HEK293T (cell line): ENCODE results near the gene CCL3.
"Not testable (repeated sequence)": the region's sequence is repeated elsewhere in the genome, so short reads cannot be mapped to it uniquely, and the experiment has no call there.

Experiments used
- CTCF ChIA-PET: fragments of 350-600 bp; formaldehyde crosslinking; extraction: SDS; loops from one replicate; lab custom pipeline; 2021; ENCODE audit warnings: antibody characterized with exemption, inconsistent platforms; lab: Yijun Ruan, JAX
- POLR2A ChIA-PET: fragments of 350-600 bp; formaldehyde crosslinking; extraction: SDS; loops from one replicate; lab custom pipeline; 2020; ENCODE audit warnings: antibody characterized with exemption, inconsistent platforms; lab: Yijun Ruan, JAX
- DNase-seq: peaks from one replicate; pipeline ENCODE4 v3.0.0; 2012; ENCODE audit warnings: mixed read lengths; ENCODE audit errors: extremely low spot score
- ARNT ChIP-seq: fragments of 450-650 bp; IDR thresholded peaks from 2 replicates; pipeline ENCODE4 v1.6.1; 2017; ENCODE audit warnings: mild to moderate bottlenecking
- BHLHE40 ChIP-seq: fragments of 450-650 bp; IDR thresholded peaks from 2 replicates; pipeline ENCODE4 v1.6.1; 2016; ENCODE audit warnings: mild to moderate bottlenecking, moderate library complexity, borderline replicate concordance
- CTBP1 ChIP-seq: fragments of 450-650 bp; IDR thresholded peaks from 2 replicates; pipeline ENCODE4 v1.6.1; 2016; ENCODE audit warnings: borderline replicate concordance
- ELF4 ChIP-seq: fragments of 450-650 bp; IDR thresholded peaks from 2 replicates; pipeline ENCODE4 v1.6.1; 2017; ENCODE audit warnings: antibody characterized with exemption
- FOXA1 ChIP-seq: fragments of 450-650 bp; IDR thresholded peaks from 2 replicates; pipeline ENCODE4 v1.6.1; 2016; ENCODE audit warnings: mild to moderate bottlenecking
- FOXK2 ChIP-seq: fragments of 450-650 bp; IDR thresholded peaks from 2 replicates; pipeline ENCODE4 v1.6.1; 2016; ENCODE audit warnings: mild to moderate bottlenecking
- FOXM1 ChIP-seq: fragments of 450-650 bp; IDR thresholded peaks from 2 replicates; pipeline ENCODE4 v1.6.1; 2017; ENCODE audit warnings: mild to moderate bottlenecking, borderline replicate concordance
- HDGF ChIP-seq: fragments of 450-650 bp; IDR thresholded peaks from 2 replicates; pipeline ENCODE4 v1.6.1; 2017; ENCODE audit warnings: antibody characterized with exemption, borderline replicate concordance
- L3MBTL2 ChIP-seq: fragments of 450-650 bp; conservative IDR thresholded peaks from 2 replicates; pipeline ENCODE4 v1.6.1; 2016; ENCODE audit warnings: mild to moderate bottlenecking
- LEF1 ChIP-seq: fragments of 450-650 bp; IDR thresholded peaks from 2 replicates; pipeline ENCODE4 v1.6.1; 2017; ENCODE audit warnings: mild to moderate bottlenecking, borderline replicate concordance
- NFRKB ChIP-seq: fragments of 450-650 bp; IDR thresholded peaks from 2 replicates; pipeline ENCODE4 v1.6.1; 2016; ENCODE audit warnings: mild to moderate bottlenecking, moderate library complexity
- SP1 ChIP-seq: fragments of 450-650 bp; IDR thresholded peaks from 2 replicates; pipeline ENCODE4 v1.6.1; 2017
- SUZ12 ChIP-seq: fragments of 450-650 bp; IDR thresholded peaks from 2 replicates; pipeline ENCODE4 v1.6.1; 2016; ENCODE audit warnings: mild to moderate bottlenecking
- TARDBP ChIP-seq: fragments of 450-650 bp; IDR thresholded peaks from 2 replicates; pipeline ENCODE4 v1.6.1; 2016
- ZNF384 ChIP-seq: fragments of 450-650 bp; IDR thresholded peaks from 2 replicates; pipeline ENCODE4 v1.6.1; 2016
- TF ChIP-seq, protein P1 (sequence below): fragments of 450-650 bp; IDR thresholded peaks from 2 replicates; pipeline ENCODE4 v1.6.1; 2016

Gene CCL3

DNA sequence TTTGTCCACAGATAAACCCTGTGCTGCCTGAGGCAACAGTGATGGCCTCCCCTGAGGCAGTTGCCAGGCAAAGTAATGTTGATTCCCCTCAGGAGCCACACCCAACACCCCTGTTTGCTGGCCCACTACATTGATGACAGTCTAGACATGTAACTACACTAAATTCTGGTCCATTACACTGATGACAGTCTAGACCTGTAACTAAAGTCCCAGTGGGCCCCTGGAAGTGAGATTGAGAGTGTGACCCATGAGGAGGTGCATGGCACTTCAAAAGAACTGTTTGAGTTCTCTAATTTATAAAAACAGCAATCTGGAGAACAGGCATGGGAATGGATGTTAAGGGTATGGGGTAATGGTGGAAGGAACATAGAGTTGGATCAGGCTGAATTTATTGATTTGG, 22.6 kb upstream of the CCL3 start:
- TF ChIP-seq ELF4, result no peak
- TF ChIP-seq HDGF, result no peak
- TF ChIP-seq TARDBP, result no peak
- TF ChIP-seq ZNF384, result no peak
- no peak for TF ChIP-seq FOXM1
- TF ChIP-seq ARNT, result no peak
- no peak for TF ChIP-seq L3MBTL2
- TF ChIP-seq LEF1, result no peak
- no peak for TF ChIP-seq NFRKB
- TF ChIP-seq, protein P1, sequence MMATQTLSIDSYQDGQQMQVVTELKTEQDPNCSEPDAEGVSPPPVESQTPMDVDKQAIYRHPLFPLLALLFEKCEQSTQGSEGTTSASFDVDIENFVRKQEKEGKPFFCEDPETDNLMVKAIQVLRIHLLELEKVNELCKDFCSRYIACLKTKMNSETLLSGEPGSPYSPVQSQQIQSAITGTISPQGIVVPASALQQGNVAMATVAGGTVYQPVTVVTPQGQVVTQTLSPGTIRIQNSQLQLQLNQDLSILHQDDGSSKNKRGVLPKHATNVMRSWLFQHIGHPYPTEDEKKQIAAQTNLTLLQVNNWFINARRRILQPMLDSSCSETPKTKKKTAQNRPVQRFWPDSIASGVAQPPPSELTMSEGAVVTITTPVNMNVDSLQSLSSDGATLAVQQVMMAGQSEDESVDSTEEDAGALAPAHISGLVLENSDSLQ, result no peak
- no peak for TF ChIP-seq CTBP1
- no peak for DNase-seq
- ChIA-PET CTCF (interaction anchor here (1.8 kb wide), 1 partner anchor 40 kb away, joined by 4 read pairs; no protein-coding TSS in a partner anchor), POLR2A (no interaction called here)

DNA sequence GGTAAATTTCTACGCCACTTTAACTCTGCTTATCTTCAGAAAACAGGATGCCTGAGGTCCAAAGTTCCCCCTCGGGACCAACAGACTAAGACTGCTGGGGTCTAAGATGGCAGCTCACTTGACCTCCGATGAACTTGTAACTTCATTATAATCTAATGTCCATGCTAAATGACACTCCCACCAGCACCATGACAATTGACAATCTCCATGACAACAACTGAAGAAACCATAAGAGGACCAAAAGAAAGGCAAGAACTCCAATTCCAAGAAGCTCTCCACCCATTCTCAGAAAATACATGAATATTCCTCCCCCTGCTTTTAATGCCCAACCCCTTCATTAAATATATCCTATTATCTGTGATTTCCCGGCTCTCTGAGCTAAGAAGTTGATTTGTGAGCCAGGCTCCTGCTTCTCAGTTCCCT, 21.1 kb upstream of the CCL3 start:
- ChIA-PET CTCF (interaction anchor here (1.0 to 1.8 kb wide), 2 partner anchors 38 to 39 kb away, joined by 4 read pairs; no protein-coding TSS in a partner anchor), POLR2A (no interaction called here)
- no peak for DNase-seq

DNA sequence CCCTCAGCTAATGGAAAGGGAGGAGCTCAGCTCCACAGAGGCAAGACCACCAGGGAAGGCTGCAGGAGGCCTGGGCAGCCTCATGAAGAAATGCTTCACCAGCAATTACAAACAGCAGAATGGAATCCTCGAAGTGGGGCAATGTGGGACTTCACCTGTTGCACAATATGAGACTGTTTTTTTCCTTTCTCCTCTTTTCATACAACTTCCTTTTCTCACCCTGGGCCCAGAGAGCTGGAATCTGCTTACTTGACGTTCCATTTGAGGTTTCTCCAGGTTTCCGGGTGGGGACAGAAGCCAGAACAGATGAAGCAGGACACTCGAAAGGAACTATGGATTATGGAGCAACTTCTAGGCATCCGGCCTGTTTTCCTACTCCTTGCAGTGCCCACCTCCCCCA, 18.3 kb upstream of the CCL3 start:
- POLR2A ChIA-PET, DNase-seq, CTCF ChIA-PET: not testable (repeated sequence)

More for the DNA sequence above, 21.1 kb upstream of the CCL3 start:
- TF ChIP-seq, protein P1, result no peak
- TF ChIP-seq SUZ12 (no peak), CTBP1 (no peak), TARDBP (no peak)

DNA sequence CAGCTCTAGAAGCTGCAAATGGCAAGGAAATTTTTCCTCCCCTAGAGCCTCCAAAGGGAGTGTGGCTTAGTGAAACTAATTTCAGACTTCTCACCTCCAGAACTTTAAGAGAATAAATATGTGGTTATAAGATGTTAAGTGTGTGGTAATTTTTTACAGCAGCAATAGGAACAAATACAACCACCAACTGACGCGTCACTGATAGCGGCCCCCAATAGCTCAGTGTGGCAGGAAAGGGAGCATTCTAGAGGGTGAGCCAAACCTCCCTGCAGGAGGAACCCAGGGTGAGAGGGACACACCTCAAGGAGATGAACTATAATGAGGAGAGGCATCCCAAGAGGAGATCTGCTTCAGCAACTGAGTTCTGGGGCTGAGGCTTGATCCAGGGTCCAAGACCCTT, 17.7 kb upstream of the CCL3 start:
- ChIA-PET POLR2A (no interaction called here), CTCF (no interaction called here)
- no peak for DNase-seq
- TF ChIP-seq FOXM1, result no peak
- no peak for TF ChIP-seq BHLHE40
- TF ChIP-seq NFRKB, result no peak
- TF ChIP-seq SUZ12, result no peak
- TF ChIP-seq ARNT, result no peak
- no peak for TF ChIP-seq CTBP1
- no peak for TF ChIP-seq TARDBP

DNA sequence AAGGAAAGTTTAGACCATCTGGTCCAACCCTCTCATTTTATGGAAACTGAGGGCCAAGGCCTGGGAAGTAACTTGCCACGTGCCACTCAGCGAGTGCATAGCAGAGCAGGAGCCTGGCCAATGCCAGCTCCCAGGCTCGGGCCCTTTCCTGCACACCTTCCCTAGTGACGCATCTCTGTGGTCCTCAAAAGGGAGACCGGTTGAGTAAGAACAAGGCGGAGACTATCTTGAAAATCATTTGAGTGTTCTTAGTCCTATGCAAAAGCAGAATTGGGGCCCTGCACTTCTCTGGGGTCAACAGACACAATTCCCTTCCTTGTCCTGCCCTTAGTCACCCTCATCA, 16.5 kb upstream of the CCL3 start:
- CTCF ChIA-PET, result interaction anchor here (1.4 kb wide), 1 partner anchor 130 kb away, joined by 6 read pairs; no protein-coding TSS in a partner anchor
- DNase-seq, result no peak
- TF ChIP-seq FOXK2 (no peak), L3MBTL2 (no peak), TARDBP (no peak), CTBP1 (no peak)
- TF ChIP-seq, protein P1, result no peak
- POLR2A ChIA-PET, result no interaction called here

DNA sequence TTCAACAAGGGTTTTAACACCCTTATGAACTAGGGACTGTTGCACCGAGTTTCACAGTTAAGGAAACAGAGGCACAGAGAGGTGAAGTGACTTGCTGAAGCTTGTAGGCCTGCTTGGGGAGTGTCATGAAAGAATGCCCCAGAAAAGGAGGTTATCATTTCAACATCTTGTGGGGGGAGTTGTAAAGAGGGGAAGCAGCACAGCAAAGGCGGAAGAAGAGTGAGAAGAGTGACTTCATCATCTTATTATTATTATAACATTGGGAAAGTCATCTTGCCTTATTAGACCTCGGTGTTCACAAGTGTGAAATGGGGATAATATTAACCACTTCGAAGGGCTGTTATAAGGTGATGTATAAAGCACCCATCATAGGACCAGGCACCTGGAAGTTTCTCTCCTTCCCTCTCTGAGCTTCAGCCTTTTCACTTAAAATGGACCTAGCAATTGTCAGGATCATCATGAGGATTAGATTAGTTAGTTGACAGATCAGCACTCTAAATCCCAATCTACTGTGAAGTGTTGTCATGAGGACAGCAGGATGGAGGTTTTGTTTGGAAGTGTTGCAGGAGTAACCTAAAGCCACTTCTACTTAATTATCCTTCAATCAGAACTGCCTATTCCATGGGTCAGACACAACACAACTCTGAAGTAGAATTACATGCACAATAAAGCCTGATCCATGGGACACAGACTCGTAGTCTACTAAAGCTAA, 16.0 kb upstream of the CCL3 start:
- ChIA-PET CTCF (interaction anchor here (0.7 to 1.4 kb wide), 2 partner anchors 124 to 130 kb away, joined by 3 to 6 read pairs; no protein-coding TSS in a partner anchor), POLR2A (no interaction called here)
- no peak for TF ChIP-seq SP1
- DNase-seq, result no peak

DNA sequence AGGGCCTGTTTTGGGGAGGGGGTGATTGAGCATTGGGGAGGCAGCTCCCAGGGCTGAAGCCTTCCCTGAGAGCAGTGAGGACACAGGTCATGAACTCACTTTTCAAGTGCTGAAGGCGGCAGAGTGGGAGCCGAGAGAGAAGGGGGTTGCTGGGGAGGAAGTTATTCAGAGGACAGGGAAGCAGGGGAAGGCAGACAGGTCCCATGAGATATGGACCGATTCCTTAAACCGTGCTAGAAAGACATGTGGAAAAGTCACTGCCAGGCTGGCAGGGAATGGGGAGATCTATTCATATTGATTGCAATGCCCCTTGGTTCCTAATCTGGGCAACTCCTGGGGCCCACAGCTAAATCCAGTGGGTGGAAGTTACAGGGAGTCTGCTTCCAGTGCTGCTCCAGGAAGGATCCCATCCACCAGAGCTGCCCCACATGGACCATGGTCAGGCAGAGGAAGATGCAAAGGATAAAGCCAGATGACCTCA, 14.8 kb upstream of the CCL3 start:
- DNase-seq, result no peak
- POLR2A ChIA-PET, result no interaction called here
- CTCF ChIA-PET, result no interaction called here
- TF ChIP-seq HDGF (no peak), LEF1 (no peak), FOXM1 (no peak), FOXK2 (no peak), BHLHE40 (no peak), SP1 (no peak), FOXA1 (no peak), ZNF384 (no peak), CTBP1 (no peak), SUZ12 (no peak), ARNT (no peak), TARDBP (no peak)
- TF ChIP-seq, protein P1, result no peak

DNA sequence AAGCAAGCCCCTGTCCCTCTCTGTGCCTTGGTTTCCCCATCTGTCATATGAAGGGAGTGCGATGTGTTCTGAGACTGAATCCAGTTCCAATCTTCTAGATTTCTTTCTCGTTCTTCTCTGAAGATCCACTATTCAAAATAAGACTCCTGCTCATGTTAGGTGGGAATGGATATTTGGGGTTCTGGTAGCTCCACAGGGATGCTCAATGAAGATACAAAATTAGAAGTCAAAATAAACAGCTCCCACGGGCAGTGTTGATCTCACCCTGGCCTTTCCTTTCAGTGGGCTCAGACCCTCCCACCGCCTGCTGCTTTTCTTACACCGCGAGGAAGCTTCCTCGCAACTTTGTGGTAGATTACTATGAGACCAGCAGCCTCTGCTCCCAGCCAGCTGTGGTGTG, 14.3 kb upstream of the CCL3 start:
- POLR2A ChIA-PET, DNase-seq, CTCF ChIA-PET: not testable (repeated sequence)

DNA sequence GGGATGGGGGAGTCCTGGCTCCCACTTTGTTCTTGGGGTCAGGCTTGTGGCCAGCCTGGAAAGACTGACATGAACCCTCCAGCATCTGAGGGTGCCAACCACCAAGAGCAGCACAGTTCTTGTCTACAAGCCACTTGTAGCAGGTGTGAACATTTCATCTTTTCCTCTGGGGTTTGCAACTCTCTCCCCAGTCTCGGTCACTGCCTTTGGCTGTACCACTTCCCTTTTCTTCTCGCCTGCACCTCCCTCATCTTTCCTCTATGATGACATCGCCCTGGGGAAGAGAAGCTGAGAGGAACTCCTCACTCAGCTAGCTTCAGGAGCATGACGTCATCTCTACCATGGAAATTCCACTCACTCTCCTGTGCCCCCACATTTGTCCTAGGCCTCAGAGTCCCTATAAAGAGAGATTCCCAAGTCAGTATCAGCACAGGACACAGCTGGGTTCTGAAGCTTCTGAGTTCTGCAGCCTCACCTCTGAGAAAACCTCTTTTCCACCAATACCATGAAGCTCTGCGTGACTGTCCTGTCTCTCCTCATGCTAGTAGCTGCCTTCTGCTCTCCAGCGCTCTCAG, 13.5 kb upstream of the CCL3 start, which contains the start of gene CCL4:
CCL4 (plus strand) TSS at position 427 of the 575 bp plus-strand sequence; CDS start at position 506, 79 bp downstream.
- CTCF ChIA-PET, DNase-seq, POLR2A ChIA-PET: not testable (repeated sequence)

DNA sequence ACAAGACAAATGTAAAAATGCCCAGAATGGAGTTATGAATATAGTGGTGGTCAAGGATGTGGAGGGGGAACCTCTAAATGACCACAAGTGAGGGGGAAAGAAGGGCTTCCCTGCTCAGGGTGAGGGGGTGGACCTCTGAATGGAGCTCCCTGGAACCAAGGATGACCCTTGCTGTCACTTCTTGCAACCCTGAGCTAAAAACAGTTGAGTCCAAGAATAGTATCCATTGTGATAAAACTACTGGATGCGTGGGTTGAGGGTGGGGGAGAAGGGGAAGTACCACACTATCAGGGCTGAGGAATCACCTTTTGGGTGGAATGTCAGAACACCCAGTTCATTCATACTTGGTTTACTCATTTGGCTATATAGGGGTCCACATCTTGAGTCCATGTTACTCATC, 9.1 kb upstream of the CCL3 start:
- POLR2A ChIA-PET, DNase-seq, CTCF ChIA-PET: not testable (repeated sequence)
